ENCODE measurements around the gene ALK.
A peak's percentile ranks its signal among the peaks of the same experiment; 100 is the strongest.

The ALK gene

DNA sequence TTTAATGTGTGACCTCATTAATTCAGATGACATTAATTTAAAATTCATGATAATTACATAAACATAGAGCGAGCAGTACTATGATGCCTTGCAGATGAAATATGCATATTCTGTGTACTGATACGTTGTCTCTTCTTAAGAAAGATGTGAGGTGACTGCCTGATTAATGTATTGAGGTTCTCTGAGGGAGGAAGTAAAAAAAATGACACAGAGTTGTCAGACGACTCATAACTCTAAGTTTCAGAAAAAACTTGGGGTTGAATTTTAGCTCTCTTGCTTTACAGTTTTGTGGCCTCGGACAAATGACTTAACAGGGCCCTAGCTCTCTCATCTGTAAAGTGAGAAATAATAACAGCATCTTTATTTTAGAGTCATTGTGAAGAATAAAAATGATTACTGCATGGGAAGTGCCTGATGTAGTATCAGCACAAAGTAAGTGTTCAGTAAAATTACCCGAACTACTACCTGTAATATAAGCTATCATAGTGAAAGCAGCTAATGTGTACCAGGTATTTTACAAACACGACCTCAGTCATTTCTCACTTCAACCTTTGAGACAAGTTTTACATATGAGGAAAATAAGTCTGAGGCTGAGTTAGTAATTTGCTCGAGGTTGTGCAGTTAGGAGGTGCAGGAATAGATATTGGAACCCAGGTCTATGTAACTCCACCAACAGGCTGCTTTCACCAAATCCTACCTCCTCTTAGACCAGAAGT lies 65.3 kb downstream of the ALK start:
- no peak overlapping the region for H3K4me3 ChIP-seq (ENCODE audit: low read depth, low read length)
- in situ Hi-C loops (cut with HindIII; ENCODE audit: low sequenced_read_pairs), result no loop called here
- TF ChIP-seq, protein P1, sequence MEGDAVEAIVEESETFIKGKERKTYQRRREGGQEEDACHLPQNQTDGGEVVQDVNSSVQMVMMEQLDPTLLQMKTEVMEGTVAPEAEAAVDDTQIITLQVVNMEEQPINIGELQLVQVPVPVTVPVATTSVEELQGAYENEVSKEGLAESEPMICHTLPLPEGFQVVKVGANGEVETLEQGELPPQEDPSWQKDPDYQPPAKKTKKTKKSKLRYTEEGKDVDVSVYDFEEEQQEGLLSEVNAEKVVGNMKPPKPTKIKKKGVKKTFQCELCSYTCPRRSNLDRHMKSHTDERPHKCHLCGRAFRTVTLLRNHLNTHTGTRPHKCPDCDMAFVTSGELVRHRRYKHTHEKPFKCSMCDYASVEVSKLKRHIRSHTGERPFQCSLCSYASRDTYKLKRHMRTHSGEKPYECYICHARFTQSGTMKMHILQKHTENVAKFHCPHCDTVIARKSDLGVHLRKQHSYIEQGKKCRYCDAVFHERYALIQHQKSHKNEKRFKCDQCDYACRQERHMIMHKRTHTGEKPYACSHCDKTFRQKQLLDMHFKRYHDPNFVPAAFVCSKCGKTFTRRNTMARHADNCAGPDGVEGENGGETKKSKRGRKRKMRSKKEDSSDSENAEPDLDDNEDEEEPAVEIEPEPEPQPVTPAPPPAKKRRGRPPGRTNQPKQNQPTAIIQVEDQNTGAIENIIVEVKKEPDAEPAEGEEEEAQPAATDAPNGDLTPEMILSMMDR (IDR thresholded peaks at IDR 0.05; ENCODE audit: low read depth, low read length, missing control alignments), result no peak
- no peak for DNase-seq (ENCODE audit: low read depth)

DNA sequence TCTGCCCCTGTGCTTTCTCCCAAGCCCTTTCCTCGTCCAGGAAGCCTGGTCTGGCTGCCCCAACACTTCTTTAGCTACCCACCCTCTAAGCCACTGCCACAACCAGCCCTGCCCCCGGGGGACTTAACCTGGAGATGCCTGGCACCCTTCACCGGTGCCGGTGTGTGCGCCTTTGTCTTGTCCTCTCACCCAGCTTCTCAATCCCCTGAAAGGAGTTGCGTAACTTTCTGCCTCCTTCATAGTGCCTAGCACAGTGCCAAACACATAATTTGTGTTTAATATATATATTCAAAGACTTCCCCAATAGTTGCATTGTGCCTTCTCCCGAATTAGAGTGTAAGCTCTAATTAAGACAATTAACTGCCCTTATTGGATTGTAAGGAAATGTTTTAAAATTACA lies 70.6 kb downstream of the ALK start:
- TF ChIP-seq, protein P1 (IDR thresholded peaks at IDR 0.05; ENCODE audit: low read depth, low read length, missing control alignments), result no peak
- H3K4me3 ChIP-seq (ENCODE audit: low read depth, low read length), result no peak overlapping the region
- in situ Hi-C loops (cut with HindIII; ENCODE audit: low sequenced_read_pairs), result no loop called here
- DNase-seq (ENCODE audit: low read depth), result no peak

DNA sequence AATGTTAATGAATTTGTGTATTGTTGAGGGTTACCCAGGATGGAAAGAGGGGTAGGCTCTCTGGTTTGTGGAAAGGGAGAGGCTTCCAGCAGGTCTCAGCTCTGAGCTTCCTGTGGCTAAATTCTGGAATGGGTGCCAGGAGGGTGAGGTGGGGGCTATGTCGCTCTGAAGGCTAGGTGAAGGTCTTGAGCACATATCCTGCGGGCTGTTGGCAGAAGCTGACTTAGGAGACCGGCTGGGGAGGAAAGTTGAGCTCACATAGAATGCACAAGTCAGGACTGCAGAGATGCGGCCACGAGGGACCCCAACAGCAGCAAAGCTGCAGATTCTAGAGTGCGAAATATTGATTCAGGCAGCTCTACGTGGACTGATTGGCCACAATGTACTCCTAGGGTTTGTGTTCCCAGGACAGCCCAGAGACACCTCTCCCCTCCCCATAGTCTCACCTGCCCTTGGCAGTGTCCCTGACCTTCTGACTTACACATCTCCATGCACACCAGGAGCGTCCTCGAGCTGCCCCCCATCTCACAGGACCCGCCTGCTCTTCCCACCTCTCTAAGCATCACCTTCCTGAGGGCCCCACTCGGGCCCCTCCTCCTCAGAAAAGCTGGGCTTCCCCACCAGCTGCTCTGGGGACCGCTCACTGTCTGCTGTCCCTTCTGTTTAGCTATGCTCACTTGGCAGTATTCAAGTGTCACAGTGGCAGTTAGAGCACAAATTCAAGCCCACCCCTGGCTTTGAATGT lies 72.6 kb downstream of the ALK start:
- no peak for DNase-seq (ENCODE audit: low read depth)
- H3K4me3 ChIP-seq (ENCODE audit: low read depth, low read length), result no peak overlapping the region
- in situ Hi-C loops (cut with HindIII; ENCODE audit: low sequenced_read_pairs), result no loop called here
- TF ChIP-seq, protein P1 (IDR thresholded peaks at IDR 0.05; ENCODE audit: low read depth, low read length, missing control alignments), result no peak

DNA sequence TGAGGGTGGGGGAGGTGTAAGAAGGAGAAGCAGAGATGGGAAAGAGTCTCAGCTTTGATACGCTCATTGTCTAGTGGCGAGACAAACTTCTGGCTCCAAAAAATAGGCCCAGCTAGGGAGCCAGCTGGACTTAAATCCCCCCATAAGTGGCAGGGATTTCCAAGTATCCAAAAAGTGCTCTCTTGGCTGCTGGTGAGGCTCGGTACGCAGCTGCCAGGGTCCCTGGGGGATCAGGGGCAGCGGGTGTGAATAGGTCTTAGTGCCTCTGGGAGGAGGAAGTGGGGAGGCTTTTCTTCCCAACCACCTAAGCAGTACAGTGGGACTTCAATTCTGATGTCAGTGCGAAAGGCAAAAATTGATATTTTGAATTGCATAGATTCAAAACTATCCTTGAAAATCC lies 73.5 kb downstream of the ALK start:
- H3K4me3 ChIP-seq (ENCODE audit: low read depth, low read length), result no peak overlapping the region
- no peak for DNase-seq (ENCODE audit: low read depth)
- TF ChIP-seq, protein P1 (IDR thresholded peaks at IDR 0.05; ENCODE audit: low read depth, low read length, missing control alignments), result no peak
- in situ Hi-C loops (cut with HindIII; ENCODE audit: low sequenced_read_pairs), result no loop called here

DNA sequence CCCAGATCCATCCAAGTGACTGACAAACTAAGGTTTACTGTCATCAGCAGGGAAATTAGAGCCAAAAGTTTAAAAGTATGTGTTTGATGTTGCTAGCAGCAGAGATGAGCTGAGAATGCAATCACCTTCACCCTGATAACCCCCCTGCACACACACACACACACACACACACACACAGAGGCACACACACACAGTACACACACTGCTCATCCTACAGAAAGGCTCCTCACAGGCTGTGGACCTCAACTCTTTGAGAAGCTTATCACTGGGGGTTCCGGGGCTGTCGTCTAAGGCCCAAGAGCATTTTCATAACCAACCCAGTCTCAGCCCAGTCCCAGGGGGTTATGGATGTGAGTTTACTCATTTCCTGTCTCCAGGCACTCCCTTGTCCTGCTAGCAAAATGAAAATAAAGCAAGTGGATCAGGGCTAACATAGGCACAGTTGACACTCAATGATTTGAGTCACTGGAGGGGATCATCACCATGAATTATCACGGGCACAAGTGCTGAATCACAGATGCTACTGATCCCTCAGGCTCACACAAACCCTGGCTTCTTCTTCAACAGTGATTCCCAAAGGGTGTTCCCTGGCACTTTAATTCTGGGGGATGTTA lies 76.6 kb downstream of the ALK start:
- H3K4me3 ChIP-seq (ENCODE audit: low read depth, low read length), result no peak overlapping the region
- TF ChIP-seq, protein P1 (IDR thresholded peaks at IDR 0.05; ENCODE audit: low read depth, low read length, missing control alignments), result no peak
- no peak for DNase-seq (ENCODE audit: low read depth)
- in situ Hi-C loops (cut with HindIII; ENCODE audit: low sequenced_read_pairs), result no loop called here

DNA sequence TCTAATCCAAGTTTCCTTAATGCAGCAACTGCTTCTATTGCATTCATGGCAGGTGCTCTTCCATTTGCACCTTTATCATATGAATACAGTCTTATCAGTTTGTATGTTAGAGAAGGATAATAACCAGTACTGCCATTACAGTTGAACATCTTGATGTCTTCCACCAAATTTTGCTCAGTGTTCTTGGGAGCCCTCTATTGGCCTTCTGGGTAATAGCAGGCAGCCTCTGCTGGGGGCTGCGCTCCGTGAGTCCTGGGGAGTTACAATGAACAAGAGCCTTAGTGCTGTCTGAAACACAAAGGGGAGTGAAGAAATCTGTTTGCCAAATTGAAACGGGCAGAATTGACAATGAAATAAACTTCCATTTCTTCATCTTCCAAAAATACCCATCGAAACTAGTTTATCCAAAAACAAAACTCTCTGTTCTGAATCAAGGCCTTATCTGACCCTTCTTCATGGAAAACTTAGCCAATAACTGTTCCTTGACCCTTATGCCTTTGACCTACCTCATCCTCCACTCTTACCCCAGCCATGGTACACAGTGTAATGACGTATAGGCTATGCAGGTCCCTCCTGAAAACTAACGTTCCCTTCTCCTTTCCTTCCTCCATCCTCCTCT lies 79.9 kb downstream of the ALK start:
- TF ChIP-seq, protein P1 (IDR thresholded peaks at IDR 0.05; ENCODE audit: low read depth, low read length, missing control alignments), result peak; percentile 98
- in situ Hi-C loops (cut with HindIII; ENCODE audit: low sequenced_read_pairs), result no loop called here
- H3K4me3 ChIP-seq (ENCODE audit: low read depth, low read length), result no peak overlapping the region
- peak; percentile 3 for DNase-seq (ENCODE audit: low read depth)

All from astrocyte of the cerebellum (primary cell).